Gastrocnemius medialis (tissue), 4 donors: ENCODE data around the gene SLC26A9.

Experiments
- POLR2A ChIP-seq, 2 donors: fragments of 450-650 bp; IDR thresholded peaks; one replicate each; pipeline ENCODE4 v1.6.1; 2017; ENCODE audit warnings: antibody characterized with exemption in 2 of 2, mild to moderate bottlenecking in 2 of 2, moderate library complexity in 2 of 2
- TF ChIP-seq, protein P1 (sequence below), 5 experiments: fragments of 450-650 bp in 3 of 5; fragments of 200-600 bp in 2 of 5; sonication (generic) in 2 of 5; IDR thresholded peaks in 4 of 5; conservative IDR thresholded peaks in 1 of 5; 1 replicate in 4 of 5; 2 replicates in 1 of 5; pipeline ENCODE4 v1.5.1; 2016 to 2019; ENCODE audit warnings: antibody characterized with exemption in 5 of 5, mild to moderate bottlenecking in 3 of 5, moderate library complexity in 3 of 5

- TF ChIP-seq, protein P1, sequence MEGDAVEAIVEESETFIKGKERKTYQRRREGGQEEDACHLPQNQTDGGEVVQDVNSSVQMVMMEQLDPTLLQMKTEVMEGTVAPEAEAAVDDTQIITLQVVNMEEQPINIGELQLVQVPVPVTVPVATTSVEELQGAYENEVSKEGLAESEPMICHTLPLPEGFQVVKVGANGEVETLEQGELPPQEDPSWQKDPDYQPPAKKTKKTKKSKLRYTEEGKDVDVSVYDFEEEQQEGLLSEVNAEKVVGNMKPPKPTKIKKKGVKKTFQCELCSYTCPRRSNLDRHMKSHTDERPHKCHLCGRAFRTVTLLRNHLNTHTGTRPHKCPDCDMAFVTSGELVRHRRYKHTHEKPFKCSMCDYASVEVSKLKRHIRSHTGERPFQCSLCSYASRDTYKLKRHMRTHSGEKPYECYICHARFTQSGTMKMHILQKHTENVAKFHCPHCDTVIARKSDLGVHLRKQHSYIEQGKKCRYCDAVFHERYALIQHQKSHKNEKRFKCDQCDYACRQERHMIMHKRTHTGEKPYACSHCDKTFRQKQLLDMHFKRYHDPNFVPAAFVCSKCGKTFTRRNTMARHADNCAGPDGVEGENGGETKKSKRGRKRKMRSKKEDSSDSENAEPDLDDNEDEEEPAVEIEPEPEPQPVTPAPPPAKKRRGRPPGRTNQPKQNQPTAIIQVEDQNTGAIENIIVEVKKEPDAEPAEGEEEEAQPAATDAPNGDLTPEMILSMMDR (IDR thresholded peaks at IDR 0.05 in 4 of 5, conservative IDR thresholded peaks at IDR 0.05 in 1 of 5) = no peak
- TF ChIP-seq POLR2A (IDR thresholded peaks at IDR 0.05) = no peak
Observed at GRCh38 chr1:205992218-205992882, 49.1 kb upstream of the SLC26A9 start.
